Measurements from ENCODE around the gene TMEM169. TPM values are rescaled to one million over a fixed set of nuclear protein-coding genes. Genes with fewer than 3 reads are reported as not detected.

The TMEM169 gene
- total and polyA plus RNA-seq, 2 of the 4 experiments (the other 2 are of a cell fraction): 0.15 to 0.54 TPM

GRCh38 chr2:216134958-216135541, 53.3 kb downstream of the TMEM169 start:
- BruUV-seq (replicated peaks): no TSS peak
- H2BK5ac ChIP-seq (ENCODE audit: low read depth, low read length, poor library complexity, severe bottlenecking): no peak overlapping the region
- H3K9me3 ChIP-seq (ENCODE audit: control insufficient read depth, insufficient read depth, low read length): no peaks in the 10 kb centered on the region
- H3K27me3 ChIP-seq (ENCODE audit: control insufficient read depth, insufficient read depth, low read length): no peaks in the 10 kb centered on the region
- H2BK15ac ChIP-seq (ENCODE audit: low read depth, low read length): no peak overlapping the region
- WGBS, 2 experiments (ENCODE audit: extremely low coverage in 2 of 2, insufficient read length in 1 of 2): 87% methylated on average over 3 of the region's 4 CpGs; no CpG with 5 or more reads in 1 of the 2 experiments
- no peak overlapping the region for H3K9ac ChIP-seq (ENCODE audit: low read depth, low read length)
- in situ Hi-C loops (cut with MboI; ENCODE audit: low sequenced_read_pairs): no loop called here
- H3K14ac ChIP-seq (replicated peaks; ENCODE audit: low read depth, low read length): no peak overlapping the region
- CTCF ChIA-PET: no interaction called here
- dilution Hi-C loops (cut with HindIII; ENCODE audit: low sequenced_read_pairs, unreplicated experiment): no loop called here
- no peak overlapping the region for H3K18ac ChIP-seq (ENCODE audit: low read depth, low read length)
- H2BK120ac ChIP-seq (ENCODE audit: low read depth, low read length): no peak overlapping the region
- no peak overlapping the region for H2AK9ac ChIP-seq (replicated peaks; ENCODE audit: low read depth, low read length, poor library complexity)
- no peak overlapping the region for H3K23ac ChIP-seq (ENCODE audit: low read depth, low read length)
- intact Hi-C loops (cut with micrococcal nuclease): no loop called here
- H3K4me1 ChIP-seq (ENCODE audit: control insufficient read depth, insufficient read depth, low read length): peaks cover 7% of the 10 kb centered on the region; the same call in 1 of the 2 replicates
- no peak overlapping the region for H3K27ac ChIP-seq (ENCODE audit: insufficient read depth, low read length)
- ATAC-seq (ENCODE audit: low read depth): no peak
- DNase-seq: no peak
- no peak overlapping the region for H3K56ac ChIP-seq (ENCODE audit: extremely low read depth, insufficient read depth, low read length)
- no peak overlapping the region for H2AFZ ChIP-seq (replicated peaks; ENCODE audit: low read length, poor library complexity)
- H4K8ac ChIP-seq (ENCODE audit: low read depth in 2 of 2, low read length in 2 of 2): no peak overlapping the region
- TF ChIP-seq CTCF (conservative IDR thresholded peaks at IDR 0.05; ENCODE audit: low read depth, low read length) (no peak), BHLHE40 (IDR thresholded peaks at IDR 0.05; ENCODE audit: low read depth, low read length) (no peak)
- no peak overlapping the region for H2AK5ac ChIP-seq (ENCODE audit: low read depth, low read length)
- H3K4ac ChIP-seq (ENCODE audit: low read depth, low read length): no peak overlapping the region
- H3K4me3 ChIP-seq (ENCODE audit: insufficient read depth, low read depth, low read length): no peak overlapping the region
- peaks cover 28 to 48% of the 10 kb centered on the region in 2 experiments for H3K79me1 ChIP-seq (ENCODE audit: low read depth in 1 of 2, low read length in 2 of 2)
- POLR2A ChIA-PET (ENCODE audit: unreplicated experiment): no interaction called here
- H4K5ac ChIP-seq (ENCODE audit: low read depth, low read length): no peak overlapping the region
- peaks cover 5% of the 10 kb centered on the region for H3K9me1 ChIP-seq (ENCODE audit: insufficient read depth, low read length)
- H3K4me2 ChIP-seq (ENCODE audit: low read depth, low read length): no peak overlapping the region
- H4K91ac ChIP-seq (ENCODE audit: insufficient read depth, low read depth, low read length): no peak overlapping the region
- H2BK20ac ChIP-seq (ENCODE audit: low read depth, low read length): no peak overlapping the region
- peaks cover 7% of the 10 kb centered on the region; the same call in 1 of the 2 replicates for H4K20me1 ChIP-seq (ENCODE audit: insufficient read depth, low read length)
- H3K36me3 ChIP-seq (ENCODE audit: control insufficient read depth, insufficient read depth, low read length): peaks cover 58% of the 10 kb centered on the region
